GM12864 (cell line): ENCODE measurements around the gene NCSTN.

Experiments
- DNase-seq: peaks from one replicate; pipeline ENCODE4 v3.0.0-alpha.2; 2011; ENCODE audit warnings: low read depth
- H3K4me3 ChIP-seq: 2 replicates; pipeline ENCODE4 v1.5.1; 2011; ENCODE audit warnings: mild to moderate bottlenecking, low read depth, low read length, control low read depth
- CTCF ChIP-seq: IDR thresholded peaks from 2 replicates; pipeline ENCODE4 v1.5.1; 2011; ENCODE audit warnings: low read depth, mild to moderate bottlenecking, moderate library complexity, low read length, control low read depth, inconsistent platforms; ENCODE audit errors: missing control alignments

Gene NCSTN

GRCh38 chr1:160309571-160309970 is 33.6 kb upstream of the NCSTN start:
- DNase-seq, result no peak
- TF ChIP-seq CTCF, result no peak
- H3K4me3 ChIP-seq, result no peak overlapping the region

- no peak overlapping the region for H3K4me3 ChIP-seq
- no peak for TF ChIP-seq CTCF
- DNase-seq, result no peak
These were observed 27.8 kb upstream of the NCSTN start for GRCh38 chr1:160315359-160315758.

DNA sequence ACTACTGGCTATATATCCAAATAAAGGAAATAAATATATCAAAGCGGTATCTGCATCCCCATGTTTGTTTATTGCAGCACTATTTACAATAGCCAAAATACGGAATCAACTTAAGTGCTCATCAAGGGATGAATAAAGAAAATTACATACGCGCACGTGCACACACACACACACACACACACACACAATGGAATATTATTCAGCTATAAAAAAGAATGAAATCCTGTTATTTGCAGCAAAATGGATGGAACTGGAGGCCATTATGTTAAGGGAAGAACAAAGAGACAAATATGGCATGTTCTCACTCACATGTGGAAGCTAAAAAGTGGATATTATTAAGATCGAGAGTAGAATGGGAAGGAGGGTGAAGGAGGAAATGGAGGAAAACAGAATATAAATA is 20.4 kb upstream of the NCSTN start:
- no peak for TF ChIP-seq CTCF
- no peak overlapping the region for H3K4me3 ChIP-seq
- no peak for DNase-seq

GRCh38 chr1:160325252-160325651 is 17.9 kb upstream of the NCSTN start:
- H3K4me3 ChIP-seq, result no peak overlapping the region
- DNase-seq, result no peak
- no peak for TF ChIP-seq CTCF

DNA sequence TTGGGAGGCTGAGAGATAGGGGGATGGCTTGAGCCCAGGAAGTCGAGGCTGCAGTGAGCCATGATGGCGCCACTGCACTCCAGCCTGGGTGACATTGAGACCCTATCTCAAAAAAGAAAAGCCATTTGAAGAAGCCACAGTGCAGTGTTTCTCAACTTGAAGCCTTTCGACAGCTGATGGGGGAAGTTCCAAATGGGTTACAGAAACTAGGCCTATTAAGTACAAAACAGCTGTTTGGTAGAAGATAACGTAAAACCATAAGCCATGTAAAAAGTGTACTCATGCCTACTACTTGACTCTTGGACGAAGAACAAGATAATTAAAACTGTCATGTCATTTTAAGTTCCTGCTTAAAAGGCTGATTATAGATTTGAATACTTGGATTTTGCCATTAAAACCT is 16.8 kb upstream of the NCSTN start:
- TF ChIP-seq CTCF, result no peak
- DNase-seq, result no peak
- no peak overlapping the region for H3K4me3 ChIP-seq

- H3K4me3 ChIP-seq, result no peak overlapping the region
- TF ChIP-seq CTCF, result no peak
- DNase-seq, result no peak
These were observed 15.0 kb upstream of the NCSTN start for GRCh38 chr1:160328184-160328583.

- DNase-seq, result no peak
- TF ChIP-seq CTCF, result no peak
- H3K4me3 ChIP-seq, result no peak overlapping the region
These were observed 13.1 kb upstream of the NCSTN start for GRCh38 chr1:160330119-160330518.
